SK-N-SH (cell line): ENCODE measurements around the gene PLB1. TPM values are rescaled to one million over a fixed set of nuclear protein-coding genes. Genes with fewer than 3 reads are reported as not detected.

ENCODE experiments used
- CTCF ChIA-PET: fragments of 300-600, 350-600 bp; formaldehyde crosslinking; extraction: SDS; loops from one replicate; lab custom pipeline; 2021; lab: Yijun Ruan, JAX
- POLR2A ChIA-PET: fragments of 350-600 bp; sonication (Branson Sonifier 250); formaldehyde crosslinking; extraction: SDS; loops from one replicate; lab custom pipeline; 2020; ENCODE audit warnings: antibody characterized with exemption, inconsistent platforms; lab: Yijun Ruan, JAX
- DNase-seq: peaks from one replicate; pipeline ENCODE4 v3.0.0; 2012
- H2AFZ ChIP-seq: fragments of 200-600 bp; sonication (generic); 2 replicates; pipeline ENCODE4 v1.8.1; 2016; ENCODE audit warnings: antibody characterized with exemption, mild to moderate bottlenecking, low read depth
- H3F3A ChIP-seq: fragments of 200-600 bp; sonication (generic); replicated peaks from 2 replicates; pipeline ENCODE3; 2016; ENCODE audit warnings: antibody characterized with exemption, mild to moderate bottlenecking; ENCODE audit not compliant: insufficient read depth
- H3K27ac ChIP-seq, 2 experiments: fragments of 200-500 bp in 1 of 2; fragments of 200-600 bp in 1 of 2; sonication (Bioruptor generic) in 1 of 2; sonication (generic), shearing (Covaris generic) in 1 of 2; 2 replicates each; pipeline versions ENCODE4 v1.5.1 to v1.6.1; 2014 to 2016; ENCODE audit warnings: low read depth in 2 of 2, inconsistent platforms in 1 of 2, low read length in 1 of 2, mild to moderate bottlenecking in 1 of 2, mixed read lengths in 1 of 2
- H3K27me3 ChIP-seq: fragments of 200-600 bp; sonication (generic), shearing (Covaris generic); 2 replicates; pipeline ENCODE4 v1.6.1; 2016; ENCODE audit warnings: mixed run types; ENCODE audit not compliant: insufficient read depth
- H3K36me3 ChIP-seq, 2 experiments: fragments of 200-500 bp in 1 of 2; fragments of 200-600 bp in 1 of 2; sonication (Bioruptor generic) in 1 of 2; sonication (generic) in 1 of 2; replicated peaks in 1 of 2; 2 replicates each; pipeline versions ENCODE3 to v1.5.1; 2014 to 2016; ENCODE audit warnings: low read length in 1 of 2, mild to moderate bottlenecking in 1 of 2; ENCODE audit not compliant: insufficient read depth in 2 of 2, control insufficient read depth in 1 of 2
- H3K4me1 ChIP-seq, 2 experiments: fragments of 200-500 bp in 1 of 2; fragments of 200-600 bp in 1 of 2; sonication (Bioruptor generic) in 1 of 2; sonication (generic), shearing (Covaris generic) in 1 of 2; 2 replicates each; pipeline versions ENCODE4 v1.5.1 to v1.6.1; 2014 to 2016; ENCODE audit warnings: low read depth in 1 of 2, low read length in 1 of 2, mixed run types in 1 of 2; ENCODE audit not compliant: insufficient read depth in 2 of 2, control insufficient read depth in 1 of 2
- H3K4me2 ChIP-seq: fragments of 200-600 bp; sonication (generic), shearing (Covaris generic); 2 replicates; pipeline ENCODE4 v1.6.1; 2017; ENCODE audit warnings: mixed run types
- H3K4me3 ChIP-seq, 2 experiments: fragments of 200-500 bp in 1 of 2; fragments of 200-600 bp in 1 of 2; sonication (Bioruptor generic) in 1 of 2; sonication (generic), shearing (Covaris generic) in 1 of 2; 2 replicates each; pipeline versions ENCODE4 v1.5.1 to v1.8.1; 2014 to 2016; ENCODE audit warnings: low read depth in 2 of 2, inconsistent platforms in 1 of 2, low read length in 1 of 2, mild to moderate bottlenecking in 1 of 2, mixed read lengths in 1 of 2, moderate library complexity in 1 of 2
- H3K79me2 ChIP-seq: fragments of 200-600 bp; sonication (generic); 2 replicates; pipeline ENCODE4 v1.8.1; 2017; ENCODE audit warnings: mild to moderate bottlenecking; ENCODE audit not compliant: insufficient read depth
- H3K9ac ChIP-seq: fragments of 200-600 bp; sonication (generic); 2 replicates; pipeline ENCODE4 v1.6.1; 2017; ENCODE audit warnings: mixed run types
- H3K9me2 ChIP-seq: fragments of 200-600 bp; sonication (generic); 2 replicates; pipeline ENCODE4 v1.6.1; 2017; ENCODE audit warnings: mixed run types
- H3K9me3 ChIP-seq: fragments of 200-600 bp; sonication (generic); 2 replicates; pipeline ENCODE4 v1.6.1; 2017; ENCODE audit warnings: mixed run types, mild to moderate bottlenecking, moderate library complexity
- H4K20me1 ChIP-seq: fragments of 200-600 bp; sonication (generic); 2 replicates; pipeline ENCODE4 v1.6.1; 2017; ENCODE audit warnings: mild to moderate bottlenecking, mixed run types; ENCODE audit not compliant: insufficient read depth
- CHD2 ChIP-seq: fragments of 150-350 bp; IDR thresholded peaks from 2 replicates; pipeline ENCODE4 v1.6.1; 2018; ENCODE audit warnings: low read length; ENCODE audit not compliant: partially characterized antibody
- CTCF ChIP-seq: fragments of 200-600 bp; sonication (generic); IDR thresholded peaks from 2 replicates; pipeline ENCODE4 v1.6.1; 2017; ENCODE audit warnings: antibody characterized with exemption, mild to moderate bottlenecking, moderate library complexity
- ELF1 ChIP-seq: IDR thresholded peaks from 2 replicates; pipeline ENCODE4 v1.4.0; 2012
- EP300 ChIP-seq, 2 experiments: IDR thresholded peaks; 2 replicates each; pipeline versions ENCODE4 v1.4.0 to v1.6.1; 2012; ENCODE audit warnings: borderline replicate concordance in 1 of 2, low read depth in 1 of 2, low read length in 1 of 2
- EZH2phosphoT487 ChIP-seq: fragments of 200-600 bp; sonication (generic); IDR thresholded peaks from 2 replicates; pipeline ENCODE4 v1.6.1; 2017; ENCODE audit warnings: low read depth, mixed run types, mild to moderate bottlenecking, antibody characterized with exemption, moderate library complexity, borderline replicate concordance
- FOXJ3 ChIP-seq: sonication (generic); formaldehyde crosslinking; IDR thresholded peaks from 2 replicates; pipeline ENCODE4 v1.5.1; 2020; ENCODE audit warnings: mild to moderate bottlenecking, missing genetic modification reagents
- GABPA ChIP-seq: IDR thresholded peaks from 2 replicates; pipeline ENCODE4 v1.4.0; 2012; ENCODE audit warnings: low read depth, mild to moderate bottlenecking
- IRF3 ChIP-seq: fragments of 150-350 bp; IDR thresholded peaks from 2 replicates; pipeline ENCODE4 v1.6.1; 2016; ENCODE audit warnings: mild to moderate bottlenecking, low read depth, low read length
- JUND ChIP-seq: IDR thresholded peaks from 2 replicates; pipeline ENCODE4 v1.4.0; 2012
- MAX ChIP-seq: IDR thresholded peaks from 2 replicates; pipeline ENCODE4 v1.4.0; 2012; ENCODE audit warnings: low read depth
- MEF2A ChIP-seq: IDR thresholded peaks from 2 replicates; pipeline ENCODE4 v1.4.0; 2012; ENCODE audit warnings: low read depth, borderline replicate concordance
- MXI1 ChIP-seq: IDR thresholded peaks from 2 replicates; pipeline ENCODE4 v1.6.1; 2012; ENCODE audit warnings: mild to moderate bottlenecking, low read depth, low read length, improper control_type of control experiment
- NRF1 ChIP-seq: IDR thresholded peaks from 2 replicates; pipeline ENCODE4 v1.6.1; 2012; ENCODE audit warnings: low read depth, mild to moderate bottlenecking, low read length
- RAD21 ChIP-seq: IDR thresholded peaks from 2 replicates; pipeline ENCODE4 v1.6.1; 2012; ENCODE audit warnings: mild to moderate bottlenecking, low read length
- RFX5 ChIP-seq: IDR thresholded peaks from 2 replicates; pipeline ENCODE4 v1.6.1; 2012; ENCODE audit warnings: mild to moderate bottlenecking, improper control_type of control experiment, low read length
- SIN3A ChIP-seq: IDR thresholded peaks from 2 replicates; pipeline ENCODE4 v1.6.1; 2012; ENCODE audit warnings: low read depth, mild to moderate bottlenecking, low read length, moderate library complexity, borderline replicate concordance
- SMC3 ChIP-seq: IDR thresholded peaks from 2 replicates; pipeline ENCODE4 v1.6.1; 2012; ENCODE audit warnings: low read depth, low read length, improper control_type of control experiment
- TAF1 ChIP-seq: IDR thresholded peaks from 2 replicates; pipeline ENCODE4 v1.6.1; 2012; ENCODE audit warnings: low read depth, mild to moderate bottlenecking, low read length, moderate library complexity, borderline replicate concordance
- TEAD4 ChIP-seq: IDR thresholded peaks from 2 replicates; pipeline ENCODE4 v1.4.0; 2012; ENCODE audit warnings: mild to moderate bottlenecking, borderline replicate concordance; ENCODE audit not compliant: insufficient read depth
- USF1 ChIP-seq: IDR thresholded peaks from 2 replicates; pipeline ENCODE4 v1.4.0; 2012; ENCODE audit warnings: low read depth, borderline replicate concordance
- YY1 ChIP-seq: IDR thresholded peaks from 2 replicates; pipeline ENCODE4 v1.4.0; 2012; ENCODE audit warnings: low read depth, mild to moderate bottlenecking
- ZBTB33 ChIP-seq: IDR thresholded peaks from 2 replicates; pipeline ENCODE4 v1.4.0; 2012; ENCODE audit warnings: low read depth, borderline replicate concordance
- WGBS: methylation state at CpG from one replicate; pipeline ENCODE4 v1.1.6; 2017; ENCODE audit warnings: low lambda C conversion rate; 5-methylcytosine and 5-hydroxymethylcytosine counted together
- polyA plus RNA-seq, 3 experiments: library from polyadenylated mRNA; depleted of rRNA; stranded (reverse); fragments of >200 nt; gene quantifications; 2 replicates each; pipeline ENCODE4 v1.2.3, GENCODE V29; 2012

Gene PLB1
- polyA plus RNA-seq, 1 of the 3 experiments (the other 2 are of a cell fraction) = 0.10 TPM

- TF ChIP-seq TEAD4 (no peak), CHD2 (no peak), ELF1 (no peak), RAD21 (no peak), IRF3 (no peak), TAF1 (no peak), JUND (no peak), MAX (no peak), SMC3 (no peak), EP300 (IDR thresholded peaks at IDR 0.05; ENCODE audit: borderline replicate concordance in 1 of 2, low read depth in 1 of 2, low read length in 1 of 2) (no peak), FOXJ3 (CRISPR knock-in tag) (no peak), EZH2phosphoT487 (no peak), MEF2A (no peak), RFX5 (no peak)
- Histone ChIP-seq H2AFZ (no peak overlapping the region), H3K36me3 (no peaks in the 10 kb centered on the region), H3K27me3 (no peaks in the 10 kb centered on the region), H3K4me1 (peaks cover 0 to 2% of the 10 kb centered on the region in 2 experiments; a peak in 1 of 4 replicates), H3K9me3 (no peaks in the 10 kb centered on the region), H3F3A (no peaks in the 10 kb centered on the region), H3K4me3 (no peak overlapping the region), H3K4me2 (no peak overlapping the region), H3K9ac (no peak overlapping the region), H3K79me2 (no peaks in the 10 kb centered on the region), H4K20me1 (no peaks in the 10 kb centered on the region), H3K27ac (no peak overlapping the region), H3K9me2 (no peaks in the 10 kb centered on the region)
- no peak for DNase-seq
- WGBS = 38% methylated on average over 3 of the region's 3 CpGs
- CTCF ChIA-PET = no interaction called here
- POLR2A ChIA-PET = no interaction called here
Measured at GRCh38 chr2:28477645-28478044, 18.2 kb upstream of the PLB1 start.

GRCh38 chr2:28480403-28481049 lies 15.3 kb upstream of the PLB1 start:
- H3K27ac ChIP-seq = no peak overlapping the region
- ChIA-PET POLR2A (no interaction called here), CTCF (interaction anchor here (0.9 to 1.1 kb wide), 3 partner anchors 14 to 798 kb away, joined by 3 to 5 read pairs (median 3); no protein-coding TSS in a partner anchor)
- no peaks in the 10 kb centered on the region for H3K36me3 ChIP-seq
- no peaks in the 10 kb centered on the region for H3F3A ChIP-seq
- no peak overlapping the region for H3K4me3 ChIP-seq
- H3K4me2 ChIP-seq = no peak overlapping the region
- H3K9me2 ChIP-seq = no peaks in the 10 kb centered on the region
- H3K79me2 ChIP-seq = no peaks in the 10 kb centered on the region
- DNase-seq = no peak
- no peaks in the 10 kb centered on the region; the same call in 1 of the 2 replicates for H3K27me3 ChIP-seq
- no peak overlapping the region for H3K9ac ChIP-seq
- H3K9me3 ChIP-seq = no peaks in the 10 kb centered on the region
- H3K4me1 ChIP-seq = no peaks in the 10 kb centered on the region
- no peak overlapping the region for H2AFZ ChIP-seq
- H4K20me1 ChIP-seq = no peaks in the 10 kb centered on the region
- 51% methylated on average over 5 of the region's 5 CpGs for WGBS
- TF ChIP-seq JUND (no peak), TAF1 (no peak), USF1 (no peak), FOXJ3 (CRISPR knock-in tag) (no peak), RAD21 (no peak), YY1 (no peak), GABPA (no peak), CTCF (no peak), ZBTB33 (no peak), MXI1 (no peak), NRF1 (no peak), ELF1 (no peak), SIN3A (no peak), SMC3 (no peak), EZH2phosphoT487 (no peak)
